GM10248 (cell line): ENCODE measurements around the gene WFDC13.
"Not testable (repeated sequence)": the region's sequence is repeated elsewhere in the genome, so short reads cannot be mapped to it uniquely, and the experiment has no call there.

ENCODE experiments used
- CTCF ChIA-PET: fragments of 300-600 bp; sonication (Branson Sonifier 250); formaldehyde crosslinking; extraction: SDS; loops from one replicate; lab custom pipeline; 2021; ENCODE audit warnings: antibody characterized with exemption; lab: Yijun Ruan, JAX
- POLR2A ChIA-PET: fragments of 350-650 bp; sonication (Branson Sonifier 250); formaldehyde crosslinking; extraction: SDS; loops from one replicate; lab custom pipeline; 2020; ENCODE audit warnings: antibody characterized with exemption; lab: Yijun Ruan, JAX
- DNase-seq: peaks from one replicate; pipeline ENCODE4 v3.0.0; 2012; ENCODE audit errors: extremely low spot score
- CTCF ChIP-seq: IDR thresholded peaks from 2 replicates; pipeline ENCODE4 v1.5.1; 2012; ENCODE audit warnings: mild to moderate bottlenecking, low read depth; ENCODE audit errors: extremely low read depth, missing control alignments, control extremely low read depth

WFDC13 gene

GRCh38 chr20:45701873-45702272, at the start of gene WFDC13:
TSS of gene WFDC13 (plus strand) at chr20:45702038. CDS start at chr20:45702124, 86 bp downstream.
- ChIA-PET POLR2A (no interaction called here), CTCF (interaction anchor here (1.3 kb wide), 1 partner anchor 12 kb away, joined by 3 read pairs; no protein-coding TSS in a partner anchor)
- TF ChIP-seq CTCF = no peak
- DNase-seq = no peak

- DNase-seq, POLR2A ChIA-PET: not testable (repeated sequence)
- CTCF ChIA-PET = interaction anchor here (1.0 kb wide), 1 partner anchor 114 kb away, joined by 3 read pairs; no protein-coding TSS in a partner anchor
Observed at GRCh38 chr20:45657038-45657437, 44.8 kb upstream of the WFDC13 start.

GRCh38 chr20:45670139-45670538, 31.7 kb upstream of the WFDC13 start, which contains the start of gene WFDC11:
TSS of gene WFDC11 (minus strand) at chr20:45670239. CDS start at chr20:45650600, 19,639 bp downstream.
- ChIA-PET POLR2A (no interaction called here), CTCF (no interaction called here)
- TF ChIP-seq CTCF = no peak
- no peak for DNase-seq

- no peak for TF ChIP-seq CTCF
- ChIA-PET POLR2A (no interaction called here), CTCF (no interaction called here)
- DNase-seq = no peak
Observed at GRCh38 chr20:45672765-45673164, 29.1 kb upstream of the WFDC13 start.

GRCh38 chr20:45679650-45680049, 22.2 kb upstream of the WFDC13 start:
- TF ChIP-seq CTCF = no peak
- DNase-seq = no peak
- POLR2A ChIA-PET = no interaction called here
- CTCF ChIA-PET = no interaction called here

- ChIA-PET CTCF (no interaction called here), POLR2A (no interaction called here)
- no peak for DNase-seq
- no peak for TF ChIP-seq CTCF
Observed at GRCh38 chr20:45685896-45686295, 15.9 kb upstream of the WFDC13 start.

GRCh38 chr20:45693346-45693745, 8.5 kb upstream of the WFDC13 start:
- CTCF ChIA-PET = not testable (repeated sequence)

GRCh38 chr20:45695496-45695895, 6.3 kb upstream of the WFDC13 start:
- TF ChIP-seq CTCF = no peak
- no peak for DNase-seq
- ChIA-PET POLR2A (no interaction called here), CTCF (no interaction called here)

More at GRCh38 chr20:45693346-45693745, 8.5 kb upstream of the WFDC13 start:
- DNase-seq, POLR2A ChIA-PET: not testable (repeated sequence)
